ENCODE results near the gene KRT38. TPM values are rescaled to one million over a fixed set of nuclear protein-coding genes. Genes with fewer than 3 reads are reported as not detected.

Gene KRT38
- total RNA-seq, 1 donor from 2014 or later: not detected

DNA sequence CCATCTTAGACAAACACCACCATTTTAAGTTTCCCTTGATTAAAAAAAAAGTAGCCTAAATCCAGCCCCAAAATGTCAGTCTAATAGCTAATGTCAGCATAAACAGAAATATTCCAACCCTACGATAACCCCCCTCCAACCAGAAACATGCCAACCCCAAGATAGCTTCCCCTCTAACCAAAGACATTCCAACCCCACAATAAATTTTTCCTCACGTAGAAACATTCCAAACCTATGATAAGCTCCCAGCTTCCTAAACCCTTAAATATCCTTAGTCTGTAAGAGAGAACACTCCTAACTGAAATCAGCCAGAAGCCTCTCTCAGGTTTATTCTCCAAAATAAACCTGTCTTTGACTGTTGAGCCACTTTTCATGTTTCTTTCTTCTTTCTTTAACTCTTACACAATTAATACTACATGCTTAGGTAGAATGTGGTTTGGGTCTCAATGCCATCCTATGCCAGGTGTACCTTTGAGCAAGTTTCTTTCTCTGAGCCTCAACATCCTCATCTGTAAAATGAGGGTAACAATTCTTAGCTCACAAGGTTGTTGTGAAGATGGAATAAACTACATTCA lies 10.5 kb upstream of the KRT38 start:
- DNase-seq (ENCODE audit: low read depth, low spot score): no peak
- Mint-ChIP-seq H3K4me3 (no peak overlapping the region), H3K27me3 (ENCODE audit: low read depth) (peaks cover 6% of the 10 kb centered on the region), H3K9me3 (peaks cover 6% of the 10 kb centered on the region), H3K4me1 (no peaks in the 10 kb centered on the region), H3K27ac (ENCODE audit: unreplicated experiment) (no peak overlapping the region), H3K36me3 (ENCODE audit: low read depth) (peaks cover 4% of the 10 kb centered on the region)
- no peak for TF ChIP-seq CTCF (conservative IDR thresholded peaks at IDR 0.05)

GRCh38 chr17:41449008-41449407 lies 8.2 kb upstream of the KRT38 start:
- no peak for TF ChIP-seq CTCF (conservative IDR thresholded peaks at IDR 0.05)
- Mint-ChIP-seq H3K27ac (ENCODE audit: unreplicated experiment) (no peak overlapping the region), H3K4me1 (no peaks in the 10 kb centered on the region), H3K9me3 (peaks cover 9% of the 10 kb centered on the region), H3K4me3 (no peak overlapping the region), H3K36me3 (ENCODE audit: low read depth) (peaks cover 4% of the 10 kb centered on the region), H3K27me3 (ENCODE audit: low read depth) (peaks cover 6% of the 10 kb centered on the region)
- no peak for DNase-seq (ENCODE audit: low read depth, low spot score)

DNA sequence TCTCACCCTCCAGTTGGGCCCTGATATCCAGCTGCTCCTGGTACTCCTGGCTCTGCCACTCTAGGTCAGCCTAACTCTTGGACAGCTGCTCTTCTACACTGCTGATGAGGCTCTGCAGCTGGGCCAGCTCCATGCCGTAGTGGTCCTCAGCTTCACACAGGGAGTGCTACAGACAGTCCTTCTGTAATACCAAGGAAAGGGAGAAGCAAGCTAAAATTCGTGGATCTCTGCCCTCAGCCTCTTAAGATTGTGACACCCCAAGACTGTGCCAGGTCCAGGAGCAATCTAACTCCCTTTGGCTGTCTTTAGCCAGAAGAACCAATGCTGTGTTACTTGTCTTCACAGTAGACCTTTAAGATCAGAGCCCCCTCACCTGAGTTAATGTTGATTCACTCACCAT lies 7.7 kb upstream of the KRT38 start:
- Mint-ChIP-seq H3K4me1 (no peaks in the 10 kb centered on the region), H3K4me3 (no peak overlapping the region), H3K27me3 (ENCODE audit: low read depth) (peaks cover 6% of the 10 kb centered on the region), H3K27ac (ENCODE audit: unreplicated experiment) (no peak overlapping the region), H3K9me3 (peaks cover 9% of the 10 kb centered on the region), H3K36me3 (ENCODE audit: low read depth) (peaks cover 4% of the 10 kb centered on the region)
- no peak for DNase-seq (ENCODE audit: low read depth, low spot score)
- no peak for TF ChIP-seq CTCF (conservative IDR thresholded peaks at IDR 0.05)

GRCh38 chr17:41446806-41447205 lies 6.0 kb upstream of the KRT38 start:
- H3K27ac Mint-ChIP-seq (ENCODE audit: unreplicated experiment): no peak overlapping the region
- peaks cover 4% of the 10 kb centered on the region for H3K36me3 Mint-ChIP-seq (ENCODE audit: low read depth)
- H3K4me3 Mint-ChIP-seq: no peak overlapping the region
- H3K9me3 Mint-ChIP-seq: peaks cover 9% of the 10 kb centered on the region
- no peak for TF ChIP-seq CTCF (conservative IDR thresholded peaks at IDR 0.05)
- DNase-seq (ENCODE audit: low read depth, low spot score): no peak
- peaks cover 6% of the 10 kb centered on the region for H3K27me3 Mint-ChIP-seq (ENCODE audit: low read depth)
- peaks cover 8% of the 10 kb centered on the region for H3K4me1 Mint-ChIP-seq

DNA sequence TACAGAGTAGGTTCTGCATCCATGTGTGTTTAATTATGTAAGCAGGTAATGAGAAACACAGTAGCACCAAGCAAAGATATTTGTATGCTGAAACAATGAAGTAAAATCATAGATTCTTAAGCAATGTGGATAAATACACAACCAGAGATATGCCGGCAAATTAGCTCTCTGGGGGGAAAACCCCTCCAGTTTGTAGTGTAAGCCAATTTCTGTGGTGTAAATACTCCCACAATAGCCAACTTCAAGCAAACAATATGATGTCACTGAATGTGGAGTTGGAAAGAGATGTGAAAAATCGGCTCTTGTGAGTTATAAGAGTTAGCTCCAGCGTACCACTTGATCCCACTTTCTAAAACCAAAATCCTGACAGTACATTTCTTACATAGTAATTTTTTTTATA lies 3.9 kb upstream of the KRT38 start:
- DNase-seq (ENCODE audit: low read depth, low spot score): no peak
- TF ChIP-seq CTCF (conservative IDR thresholded peaks at IDR 0.05): no peak
- Mint-ChIP-seq H3K4me3 (no peak overlapping the region), H3K36me3 (ENCODE audit: low read depth) (no peaks in the 10 kb centered on the region), H3K27ac (ENCODE audit: unreplicated experiment) (peak overlapping the region; percentile 84), H3K9me3 (peaks cover 3% of the 10 kb centered on the region), H3K4me1 (peaks cover 8% of the 10 kb centered on the region), H3K27me3 (ENCODE audit: low read depth) (no peaks in the 10 kb centered on the region)

Measured in neural crest cell (in vitro differentiated cells).